CD4-positive, alpha-beta T cell (primary cell): Measurements from ENCODE around the gene ELMO1. TPM values are rescaled to one million over a fixed set of nuclear protein-coding genes. Genes with fewer than 3 reads are reported as not detected.
A peak's percentile ranks its signal among the peaks of the same experiment; 100 is the strongest.

Source experiments
- ATAC-seq: fragments of 200-7000 bp; cut with Tn5 transposase; one replicate; pipeline ENCODE4 v1.10.0; 2022; ENCODE audit warnings: mild to moderate bottlenecking; ENCODE audit not compliant: poor library complexity
- CTCF ChIA-PET: fragments of 350-600 bp; sonication (Branson Sonifier 250); formaldehyde crosslinking; loops from one replicate; lab custom pipeline; 2021; ENCODE audit warnings: antibody characterized with exemption, inconsistent platforms; lab: Charles Lee
- POLR2A ChIA-PET: fragments of 350-600 bp; sonication (Branson Sonifier 250); formaldehyde crosslinking; loops from one replicate; lab custom pipeline; 2021; ENCODE audit warnings: antibody characterized with exemption, inconsistent platforms; lab: Charles Lee
- DNase-seq, 14 experiments: peaks; one replicate each; pipeline ENCODE4 v3.0.0-alpha.2; 2013 to 2020; ENCODE audit warnings: mixed read lengths in 2 of 14
- H3K27ac ChIP-seq, 2 donors: one replicate each; pipeline versions ENCODE4 v1.5.1 to v1.7.0; 2013; ENCODE audit warnings: low read length in 2 of 2, low read depth in 1 of 2, mild to moderate bottlenecking in 1 of 2
- H3K27me3 ChIP-seq, 2 experiments: 1 replicate in 1 of 2; 2 replicates in 1 of 2; pipeline versions ENCODE4 v1.6.1 to v1.7.0; 2013; ENCODE audit warnings: low read length in 2 of 2, control low read depth in 1 of 2, mild to moderate bottlenecking in 1 of 2, moderate library complexity in 1 of 2; ENCODE audit not compliant: insufficient read depth in 2 of 2, control insufficient read depth in 1 of 2
- H3K36me3 ChIP-seq: one replicate; pipeline ENCODE4 v1.6.1; 2013; ENCODE audit warnings: low read length, control low read depth; ENCODE audit not compliant: insufficient read depth
- H3K4me1 ChIP-seq: one replicate; pipeline ENCODE4 v1.6.1; 2013; ENCODE audit warnings: low read length, control low read depth; ENCODE audit not compliant: insufficient read depth
- H3K4me3 ChIP-seq: one replicate; pipeline ENCODE4 v1.5.1; 2013; ENCODE audit warnings: mild to moderate bottlenecking, low read length, moderate library complexity
- H3K9me3 ChIP-seq, 2 experiments: 1 replicate in 1 of 2; 2 replicates in 1 of 2; pipeline versions ENCODE4 v1.6.1 to v1.7.0; 2013; ENCODE audit warnings: low read length in 2 of 2, mild to moderate bottlenecking in 2 of 2, control low read depth in 1 of 2, moderate library complexity in 1 of 2; ENCODE audit not compliant: control insufficient read depth in 1 of 2, insufficient read depth in 1 of 2
- H3K27ac Mint-ChIP-seq: one replicate; pipeline ENCODE4 v1.8.0; 2020; ENCODE audit warnings: mixed read lengths
- H3K27me3 Mint-ChIP-seq: one replicate; pipeline ENCODE4 v1.8.0; 2021; ENCODE audit warnings: mixed read lengths
- H3K36me3 Mint-ChIP-seq: one replicate; pipeline ENCODE4 v1.8.0; 2021; ENCODE audit warnings: low read depth, mixed read lengths
- H3K4me1 Mint-ChIP-seq: one replicate; pipeline ENCODE4 v1.8.0; 2021; ENCODE audit warnings: low read depth, mixed read lengths
- H3K4me3 Mint-ChIP-seq: one replicate; pipeline ENCODE4 v1.8.0; 2020; ENCODE audit warnings: mild to moderate bottlenecking, mixed read lengths
- H3K9me3 Mint-ChIP-seq: one replicate; pipeline ENCODE4 v1.8.0; 2020; ENCODE audit warnings: mixed read lengths
- intact Hi-C, 2 experiments: fragments of 100-400 bp; cut with DNase I in 1 of 2; cut with micrococcal nuclease in 1 of 2; formaldehyde crosslinking; loops; one replicate each; pipeline versions ENCODE4 v1.15.1 to v1.9.0; 2023 to 2025; cut with DNase I, micrococcal nuclease
- total RNA-seq, 174 experiments: library from RNA in 2 of 174; stranded (reverse) in 2 of 174; gene quantifications; one replicate each; pipeline ENCODE4 v1.2.3 and lab custom pipeline; 2021 to 2026
- TF ChIP-seq, protein P1 (sequence below): fragments of 200-600 bp; IDR thresholded peaks from one replicate; pipeline ENCODE4 v1.8.0; 2022; ENCODE audit warnings: antibody characterized with exemption, mild to moderate bottlenecking

ELMO1 gene
- total RNA-seq, 2 experiments from 2014 or later: 117 to 120 TPM

DNA sequence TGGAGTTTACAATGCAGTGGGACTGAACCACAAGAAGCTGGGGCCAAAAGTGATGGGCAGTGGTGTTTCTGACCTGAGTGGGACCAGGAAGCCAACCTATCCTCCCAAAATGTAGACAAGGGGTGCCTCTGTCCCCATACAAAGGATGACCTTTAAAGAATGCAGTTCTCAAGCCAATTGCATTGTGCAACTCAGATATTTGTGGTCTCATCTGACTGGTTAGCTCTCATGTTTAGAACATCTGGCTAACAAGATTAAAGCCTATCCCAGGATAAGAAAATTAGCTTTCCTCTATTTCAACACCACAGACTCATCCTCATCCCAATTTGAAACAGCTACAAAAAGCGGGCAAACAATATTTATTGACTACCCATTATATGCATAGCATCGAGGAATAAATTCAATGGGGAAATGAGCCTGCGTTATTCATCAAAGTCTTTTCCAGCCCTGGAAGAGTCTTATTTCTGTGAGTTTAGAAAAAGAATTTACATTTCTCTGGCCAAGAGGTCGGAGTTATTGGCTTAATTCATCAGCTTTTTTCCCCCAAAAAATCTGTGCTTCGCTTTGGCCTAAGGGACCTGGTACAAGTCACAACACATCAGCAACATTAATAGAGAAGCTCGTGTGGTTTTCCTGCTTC, 26.7 kb downstream of the ELMO1 start:
- ATAC-seq (no peak), DNase-seq (no peak)
- H3K27me3 Mint-ChIP-seq: no peaks in the 10 kb centered on the region
- H3K4me3 Mint-ChIP-seq: no peak overlapping the region
- peaks cover 60% of the 10 kb centered on the region for H3K4me1 Mint-ChIP-seq
- intact Hi-C loops: no loop called here
- Histone ChIP-seq H3K4me3 (no peak overlapping the region), H3K27ac (no peak overlapping the region), H3K36me3 (peaks cover 6% of the 10 kb centered on the region), H3K4me1 (peaks cover 12% of the 10 kb centered on the region), H3K27me3 (no peaks in the 10 kb centered on the region), H3K9me3 (no peaks in the 10 kb centered on the region)
- ChIA-PET POLR2A (interaction anchor here (1.0 kb wide), 1 partner anchor 26 kb away, joined by 4 read pairs; no protein-coding TSS in a partner anchor), CTCF (interaction anchor here (0.6 kb wide), 1 partner anchor 19 kb away, joined by 3 read pairs; no protein-coding TSS in a partner anchor)
- no peaks in the 10 kb centered on the region for H3K9me3 Mint-ChIP-seq
- TF ChIP-seq, protein P1, sequence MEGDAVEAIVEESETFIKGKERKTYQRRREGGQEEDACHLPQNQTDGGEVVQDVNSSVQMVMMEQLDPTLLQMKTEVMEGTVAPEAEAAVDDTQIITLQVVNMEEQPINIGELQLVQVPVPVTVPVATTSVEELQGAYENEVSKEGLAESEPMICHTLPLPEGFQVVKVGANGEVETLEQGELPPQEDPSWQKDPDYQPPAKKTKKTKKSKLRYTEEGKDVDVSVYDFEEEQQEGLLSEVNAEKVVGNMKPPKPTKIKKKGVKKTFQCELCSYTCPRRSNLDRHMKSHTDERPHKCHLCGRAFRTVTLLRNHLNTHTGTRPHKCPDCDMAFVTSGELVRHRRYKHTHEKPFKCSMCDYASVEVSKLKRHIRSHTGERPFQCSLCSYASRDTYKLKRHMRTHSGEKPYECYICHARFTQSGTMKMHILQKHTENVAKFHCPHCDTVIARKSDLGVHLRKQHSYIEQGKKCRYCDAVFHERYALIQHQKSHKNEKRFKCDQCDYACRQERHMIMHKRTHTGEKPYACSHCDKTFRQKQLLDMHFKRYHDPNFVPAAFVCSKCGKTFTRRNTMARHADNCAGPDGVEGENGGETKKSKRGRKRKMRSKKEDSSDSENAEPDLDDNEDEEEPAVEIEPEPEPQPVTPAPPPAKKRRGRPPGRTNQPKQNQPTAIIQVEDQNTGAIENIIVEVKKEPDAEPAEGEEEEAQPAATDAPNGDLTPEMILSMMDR: no peak
- H3K27ac Mint-ChIP-seq: no peak overlapping the region
- H3K36me3 Mint-ChIP-seq: peaks cover 20% of the 10 kb centered on the region

DNA sequence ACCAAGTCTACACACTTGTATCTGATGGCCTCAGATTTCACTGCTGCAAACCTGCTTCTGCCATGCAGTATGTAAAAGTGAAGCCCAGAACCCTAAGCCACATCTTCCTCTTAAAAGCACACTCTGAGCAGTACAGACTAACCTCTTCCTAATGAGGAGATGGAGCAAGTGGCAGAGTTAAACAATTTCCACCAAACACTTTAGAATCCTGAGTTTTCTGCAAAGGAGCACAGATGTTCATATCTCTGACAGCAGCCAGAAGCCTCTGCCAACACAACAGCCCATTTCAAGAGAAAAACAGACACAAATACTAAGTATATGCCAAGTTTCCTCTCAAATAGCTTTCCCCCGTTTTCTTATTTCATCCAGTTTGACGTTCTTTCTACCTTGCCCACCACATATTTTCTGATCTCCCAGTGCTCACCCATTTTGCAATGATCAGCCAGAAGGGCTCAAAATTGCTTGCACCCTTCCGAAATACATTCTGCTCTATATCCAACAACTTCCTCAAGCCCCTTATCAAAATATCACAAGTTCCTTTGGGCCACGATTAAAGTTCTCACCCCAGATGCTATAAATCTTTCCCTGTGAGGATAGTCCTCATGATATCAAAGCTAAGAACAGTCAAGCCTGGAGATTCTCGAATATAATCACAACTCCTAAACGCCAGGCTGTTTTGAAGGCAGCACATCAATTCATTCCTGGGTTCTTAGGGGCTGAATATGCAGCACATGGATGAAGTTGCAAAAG, 27.5 kb downstream of the ELMO1 start:
- Mint-ChIP-seq H3K27me3 (no peaks in the 10 kb centered on the region), H3K4me3 (no peak overlapping the region), H3K4me1 (peaks cover 64% of the 10 kb centered on the region), H3K9me3 (no peaks in the 10 kb centered on the region), H3K36me3 (peaks cover 17% of the 10 kb centered on the region), H3K27ac (peak overlapping the region; percentile 26)
- TF ChIP-seq, protein P1: no peak
- H3K9me3 ChIP-seq: no peaks in the 10 kb centered on the region
- CTCF ChIA-PET: no interaction called here
- peaks cover 3% of the 10 kb centered on the region for H3K36me3 ChIP-seq
- ATAC-seq (no peak), DNase-seq (no peak)
- intact Hi-C loops: no loop called here
- peaks cover 12% of the 10 kb centered on the region for H3K4me1 ChIP-seq
- H3K4me3 ChIP-seq: no peak overlapping the region
- H3K27me3 ChIP-seq: no peaks in the 10 kb centered on the region
- POLR2A ChIA-PET: interaction anchor here (1.0 kb wide), 1 partner anchor 27 kb away, joined by 4 read pairs; no protein-coding TSS in a partner anchor
- H3K27ac ChIP-seq: no peak overlapping the region

DNA sequence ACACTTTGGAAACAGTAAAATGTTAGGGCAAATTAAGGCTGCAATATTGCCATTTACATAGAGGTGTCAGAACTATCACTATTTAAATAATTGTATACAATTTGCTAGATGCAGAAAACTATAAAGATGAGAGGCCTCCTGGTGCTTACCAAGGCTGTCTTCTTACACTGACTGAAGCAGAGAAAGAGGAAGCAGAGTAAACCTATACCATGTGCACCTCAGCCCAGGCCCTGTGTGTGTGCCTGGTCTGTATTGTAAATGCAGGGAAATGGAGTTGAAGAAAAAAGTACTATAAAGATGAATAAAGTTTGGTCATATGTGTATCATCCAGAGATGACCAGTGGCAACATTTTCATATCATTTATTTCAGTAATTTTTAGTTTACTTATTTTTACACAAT, 29.2 kb downstream of the ELMO1 start:
- Mint-ChIP-seq H3K9me3 (no peaks in the 10 kb centered on the region), H3K27ac (peak overlapping the region; percentile 21), H3K4me3 (no peak overlapping the region), H3K36me3 (peaks cover 12% of the 10 kb centered on the region), H3K27me3 (no peaks in the 10 kb centered on the region), H3K4me1 (peaks cover 70% of the 10 kb centered on the region)
- DNase-seq (no peak), ATAC-seq (no peak)
- CTCF ChIA-PET: no interaction called here
- H3K36me3 ChIP-seq: no peaks in the 10 kb centered on the region
- TF ChIP-seq, protein P1: no peak
- H3K27me3 ChIP-seq: no peaks in the 10 kb centered on the region
- intact Hi-C loops: loop anchor here in 1 of 2 experiments (2.0 kb wide), 1 partner anchor 13 kb away; no protein-coding TSS in a partner anchor
- no peak overlapping the region for H3K4me3 ChIP-seq
- peaks cover 12% of the 10 kb centered on the region for H3K4me1 ChIP-seq
- POLR2A ChIA-PET: no interaction called here
- no peaks in the 10 kb centered on the region for H3K9me3 ChIP-seq
- no peak overlapping the region for H3K27ac ChIP-seq
